Esophagus (tissue), 2 donors: ENCODE measurements around the gene NFIB. TPM values are rescaled to one million over a fixed set of nuclear protein-coding genes. Genes with fewer than 3 reads are reported as not detected.

Source experiments
- H3K27ac ChIP-seq, 2 donors: one replicate each; pipeline ENCODE4 v1.5.1; 2013; ENCODE audit warnings: low read depth in 2 of 2, mild to moderate bottlenecking in 2 of 2, inconsistent platforms in 1 of 2, low read length in 1 of 2, moderate library complexity in 1 of 2
- H3K27me3 ChIP-seq, 2 donors: one replicate each; pipeline ENCODE4 v1.6.1; 2013; ENCODE audit warnings: low read length in 2 of 2, control low read depth in 1 of 2, mild to moderate bottlenecking in 1 of 2; ENCODE audit not compliant: insufficient read depth in 2 of 2, control insufficient read depth in 1 of 2
- H3K36me3 ChIP-seq, 2 donors: one replicate each; pipeline ENCODE4 v1.6.1; 2013; ENCODE audit warnings: low read length in 1 of 2; ENCODE audit not compliant: control insufficient read depth in 2 of 2, insufficient read depth in 2 of 2
- H3K4me1 ChIP-seq, 2 donors: one replicate each; pipeline ENCODE4 v1.6.1; 2013; ENCODE audit warnings: low read length in 1 of 2; ENCODE audit not compliant: control insufficient read depth in 2 of 2, insufficient read depth in 2 of 2
- H3K4me3 ChIP-seq, 2 donors: one replicate each; pipeline ENCODE4 v1.5.1; 2013; ENCODE audit warnings: low read length in 2 of 2, mild to moderate bottlenecking in 2 of 2, low read depth in 1 of 2, moderate library complexity in 1 of 2
- H3K9me3 ChIP-seq, 2 donors: one replicate each; pipeline ENCODE4 v1.6.1; 2013; ENCODE audit warnings: mild to moderate bottlenecking in 2 of 2, low read depth in 1 of 2, low read length in 1 of 2, moderate library complexity in 1 of 2; ENCODE audit not compliant: control insufficient read depth in 2 of 2, insufficient read depth in 1 of 2
- WGBS, 2 donors: extraction: QIAGEN DNeasy Blood & Tissue Kit; methylation state at CpG; one replicate each; pipeline ENCODE4 v1.1.7; 2013; 5-methylcytosine and 5-hydroxymethylcytosine counted together
- polyA plus RNA-seq, 2 donors: library from polyadenylated mRNA; stranded (reverse); fragments of 200-250 nt; gene quantifications; one replicate each; pipeline ENCODE4 v1.2.3, GENCODE V29; 2013
- donor health status: healthy with polysubstance abuse.
- donor health status: Bipolar disorder and iron deficiency.

Gene NFIB
- polyA plus RNA-seq, 2 donors, result 4.0 to 6.6 TPM

- H3K27me3 ChIP-seq, result no peaks in the 10 kb centered on the region
- peaks cover 0 to 8% of the 10 kb centered on the region in 2 donors for H3K36me3 ChIP-seq
- no peaks in the 10 kb centered on the region for H3K9me3 ChIP-seq
- peak overlapping the region in 1 of 2 donors; percentile 42 for H3K27ac ChIP-seq
- H3K4me1 ChIP-seq, result peaks cover 0 to 2% of the 10 kb centered on the region in 2 donors
- 48% methylated on average over 9 of the region's 9 CpGs for WGBS, 2 donors
- H3K4me3 ChIP-seq, result no peak overlapping the region
Observed at GRCh38 chr9:14307989-14308852, 5.7 kb downstream of the NFIB start.

GRCh38 chr9:14306672-14307660 is 7.0 kb downstream of the NFIB start:
- H3K9me3 ChIP-seq, result no peaks in the 10 kb centered on the region
- H3K4me1 ChIP-seq, result peaks cover 0 to 2% of the 10 kb centered on the region in 2 donors
- no peak overlapping the region for H3K27ac ChIP-seq
- 80 to 85% methylated on average over 26 of the region's 26 CpGs for WGBS, 2 donors
- H3K27me3 ChIP-seq, result no peaks in the 10 kb centered on the region
- no peak overlapping the region for H3K4me3 ChIP-seq
- H3K36me3 ChIP-seq, result peaks cover 0 to 8% of the 10 kb centered on the region in 2 donors

- H3K27me3 ChIP-seq, result no peaks in the 10 kb centered on the region
- WGBS, 2 donors, result 74 to 86% methylated on average over 6 of the region's 6 CpGs
- peaks cover 0 to 8% of the 10 kb centered on the region in 2 donors for H3K36me3 ChIP-seq
- H3K4me3 ChIP-seq, result no peak overlapping the region
- H3K4me1 ChIP-seq, result peaks cover 0 to 2% of the 10 kb centered on the region in 2 donors
- no peaks in the 10 kb centered on the region for H3K9me3 ChIP-seq
- H3K27ac ChIP-seq, result no peak overlapping the region
Observed at GRCh38 chr9:14306188-14306587, 7.8 kb downstream of the NFIB start.

DNA sequence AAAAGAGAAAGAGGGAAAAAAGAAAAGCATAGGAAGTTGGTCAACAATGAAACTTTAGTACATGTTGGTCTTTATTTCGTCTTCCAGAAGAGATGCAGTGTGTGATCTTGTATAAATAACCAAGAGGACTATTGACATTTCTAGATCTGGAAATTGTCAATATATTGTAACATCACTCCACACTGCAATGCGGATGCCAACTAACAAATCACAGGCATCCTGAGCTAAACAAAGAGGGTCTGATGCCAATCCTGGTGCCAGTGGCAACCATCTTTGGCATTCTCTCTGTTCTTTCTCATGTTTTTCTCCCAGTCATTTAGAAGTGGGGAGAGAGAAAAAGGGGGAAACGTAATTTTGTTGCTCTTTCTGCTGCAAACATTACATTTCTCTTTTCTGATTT is 9.7 kb downstream of the NFIB start:
- WGBS, 2 donors, result 85 to 89% methylated on average over 3 of the region's 3 CpGs
- Histone ChIP-seq H3K9me3 (no peaks in the 10 kb centered on the region), H3K27me3 (no peaks in the 10 kb centered on the region), H3K4me3 (no peak overlapping the region), H3K27ac (no peak overlapping the region), H3K36me3 (peaks cover 0 to 8% of the 10 kb centered on the region in 2 donors), H3K4me1 (peaks cover 0 to 2% of the 10 kb centered on the region in 2 donors)

- Histone ChIP-seq H3K27ac (no peak overlapping the region), H3K4me3 (no peak overlapping the region)
Observed at GRCh38 chr9:14303521-14303920, 10.4 kb downstream of the NFIB start.

GRCh38 chr9:14303100-14303499 is 10.8 kb downstream of the NFIB start:
- H3K27ac ChIP-seq, result no peak overlapping the region
- 70 to 83% methylated on average over 2 of the region's 2 CpGs for WGBS, 2 donors
- H3K27me3 ChIP-seq, result no peaks in the 10 kb centered on the region
- H3K36me3 ChIP-seq, result peaks cover 0 to 8% of the 10 kb centered on the region in 2 donors
- peaks cover 0 to 2% of the 10 kb centered on the region in 2 donors for H3K4me1 ChIP-seq
- H3K9me3 ChIP-seq, result no peaks in the 10 kb centered on the region
- no peak overlapping the region for H3K4me3 ChIP-seq

More at GRCh38 chr9:14303521-14303920, 10.4 kb downstream of the NFIB start:
- Histone ChIP-seq H3K4me1 (peaks cover 0 to 2% of the 10 kb centered on the region in 2 donors), H3K9me3 (no peaks in the 10 kb centered on the region), H3K36me3 (peaks cover 0 to 8% of the 10 kb centered on the region in 2 donors), H3K27me3 (no peaks in the 10 kb centered on the region)
- WGBS, 2 donors, result 86 to 88% methylated on average over 9 of the region's 9 CpGs

DNA sequence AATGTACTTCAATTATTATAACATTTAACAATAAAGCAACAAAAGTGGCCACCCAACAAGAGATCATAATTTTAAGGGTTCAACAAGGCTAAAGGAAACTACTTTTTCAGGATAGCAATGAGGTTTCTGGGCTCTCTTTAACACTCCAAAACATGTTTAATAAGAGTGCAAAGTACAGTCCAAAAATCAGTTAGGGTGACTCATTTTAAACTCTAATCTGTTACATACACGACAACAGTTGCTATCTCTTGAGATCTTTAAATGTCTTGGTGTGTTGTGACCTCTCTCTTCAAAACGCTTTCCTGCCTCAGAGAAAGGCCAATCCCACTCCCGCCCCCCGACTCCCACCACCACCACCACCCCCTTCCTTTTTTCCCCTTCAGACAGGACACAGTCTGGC is 11.5 kb downstream of the NFIB start:
- Histone ChIP-seq H3K4me1 (peaks cover 0 to 2% of the 10 kb centered on the region in 2 donors), H3K4me3 (no peak overlapping the region), H3K27me3 (no peaks in the 10 kb centered on the region), H3K9me3 (no peaks in the 10 kb centered on the region), H3K36me3 (peaks cover 0 to 8% of the 10 kb centered on the region in 2 donors), H3K27ac (no peak overlapping the region)
- 22 to 25% methylated on average over 4 of the region's 4 CpGs for WGBS, 2 donors

DNA sequence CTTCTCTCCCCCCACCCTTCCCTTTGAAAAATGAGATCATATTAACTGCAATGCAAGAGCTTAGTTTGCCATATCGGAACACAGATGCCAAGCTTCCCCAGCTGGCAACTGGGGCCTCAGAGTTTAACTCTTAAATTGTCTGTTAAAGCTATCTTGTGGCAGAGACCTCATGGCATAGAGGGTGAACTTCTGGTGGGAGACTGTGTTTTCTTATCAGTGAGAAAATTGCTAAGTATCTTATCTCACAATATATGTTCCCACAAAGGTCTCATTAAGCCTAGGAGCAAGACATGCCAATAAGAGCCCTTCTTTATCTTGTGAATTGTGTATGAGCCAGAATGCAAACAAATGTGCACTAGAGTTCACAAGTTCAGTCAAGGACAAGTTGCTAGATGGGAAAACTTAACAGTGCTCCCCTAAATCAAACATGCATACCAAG is 12.3 kb downstream of the NFIB start:
- H3K4me1 ChIP-seq, result peaks cover 0 to 2% of the 10 kb centered on the region in 2 donors
- H3K27ac ChIP-seq, result no peak overlapping the region
- H3K36me3 ChIP-seq, result peaks cover 0 to 4% of the 10 kb centered on the region in 2 donors
- no peaks in the 10 kb centered on the region for H3K27me3 ChIP-seq
- no peaks in the 10 kb centered on the region for H3K9me3 ChIP-seq
- 19 to 33% methylated on average over 1 of the region's 1 CpG for WGBS, 2 donors
- H3K4me3 ChIP-seq, result no peak overlapping the region

GRCh38 chr9:14301006-14301405 is 12.9 kb downstream of the NFIB start:
- Histone ChIP-seq H3K27me3 (no peaks in the 10 kb centered on the region), H3K4me1 (peaks cover 0 to 2% of the 10 kb centered on the region in 2 donors)

More at GRCh38 chr9:14301006-14301405, 12.9 kb downstream of the NFIB start:
- 73 to 85% methylated on average over 4 of the region's 4 CpGs for WGBS, 2 donors
- Histone ChIP-seq H3K4me3 (no peak overlapping the region), H3K9me3 (no peaks in the 10 kb centered on the region), H3K27ac (no peak overlapping the region), H3K36me3 (peaks cover 0 to 3% of the 10 kb centered on the region in 2 donors)
